ENCODE data around the gene PPDPF. TPM values are rescaled to one million over a fixed set of nuclear protein-coding genes. Genes with fewer than 3 reads are reported as not detected.
"Not testable (repeated sequence)": the region's sequence is repeated elsewhere in the genome, so short reads cannot be mapped to it uniquely, and the experiment has no call there.

Gene PPDPF
- total RNA-seq, 1 experiment from 2014 or later: 30.6 TPM

DNA sequence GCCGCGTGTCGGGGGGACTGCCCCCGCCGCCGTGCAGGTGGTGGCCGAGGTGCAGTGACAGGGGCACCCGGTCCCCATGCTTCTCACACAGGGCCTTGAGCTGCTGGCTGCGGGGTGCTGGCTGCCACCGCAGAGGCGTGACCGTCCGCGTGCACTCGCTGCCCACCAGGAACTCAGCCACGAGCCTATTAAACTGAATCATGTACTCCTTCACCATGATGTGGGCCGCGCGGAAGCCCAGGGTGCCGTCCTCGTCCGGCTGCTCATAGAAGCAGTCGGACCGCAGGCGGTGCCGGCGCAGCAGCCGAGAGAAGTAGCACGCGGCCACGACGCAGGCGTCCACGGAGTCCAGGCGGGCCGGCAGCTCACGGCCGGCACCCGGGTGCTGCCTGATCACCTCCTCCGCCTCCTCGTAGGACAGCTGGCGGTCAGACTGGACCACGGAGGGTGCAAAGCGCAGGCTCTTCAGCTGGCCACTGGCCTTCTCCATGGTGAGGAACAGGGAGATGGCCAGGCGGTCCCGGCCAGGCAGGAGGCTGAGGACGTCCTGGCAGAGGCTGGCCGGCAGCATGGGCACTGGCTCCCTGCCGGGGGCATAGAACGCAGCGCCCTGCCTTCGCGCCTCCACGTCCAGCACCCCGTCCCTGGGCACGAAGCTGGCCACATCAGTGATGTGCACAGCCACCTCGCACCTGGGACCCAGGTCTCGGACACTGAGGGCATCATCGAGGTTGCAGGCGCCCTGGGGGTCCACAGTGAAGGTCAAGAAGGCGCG lies 43.7 kb downstream of the PPDPF start:
- no peak for DNase-seq (ENCODE audit: low read depth)

DNA sequence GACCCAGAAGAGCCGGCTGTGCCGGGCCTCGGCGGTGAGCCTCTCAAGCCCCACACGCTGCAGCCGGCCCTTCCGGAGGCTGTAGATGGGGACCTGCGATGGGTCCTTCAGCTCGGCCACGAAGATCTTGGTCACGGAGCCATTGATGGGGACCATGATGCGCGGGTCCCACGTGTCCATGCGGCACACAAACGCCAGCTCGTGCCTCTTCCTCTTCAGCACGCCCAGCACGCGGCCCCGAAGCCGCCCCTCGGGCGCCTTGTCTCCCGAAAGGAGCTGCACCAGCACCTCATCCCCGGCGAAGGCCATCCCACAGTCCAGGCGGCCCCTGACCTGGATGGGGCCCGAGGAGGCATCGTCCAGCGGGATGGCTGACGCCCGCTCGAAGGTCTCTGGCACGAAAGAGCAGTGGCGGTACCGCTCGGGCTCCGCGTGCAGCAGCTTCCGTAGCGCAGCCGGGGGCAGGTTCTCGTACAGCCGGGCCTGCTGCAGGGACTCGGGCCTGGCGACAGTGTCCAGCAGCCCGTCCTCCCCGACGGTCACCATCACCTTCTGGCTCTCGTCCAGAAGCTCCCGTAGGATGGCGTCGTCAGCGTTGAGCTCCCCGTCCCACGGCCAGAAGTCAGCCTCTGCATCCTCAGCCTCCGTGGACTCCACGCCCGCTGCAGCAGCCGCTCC lies 44.6 kb downstream of the PPDPF start:
- DNase-seq (ENCODE audit: low read depth): no peak

DNA sequence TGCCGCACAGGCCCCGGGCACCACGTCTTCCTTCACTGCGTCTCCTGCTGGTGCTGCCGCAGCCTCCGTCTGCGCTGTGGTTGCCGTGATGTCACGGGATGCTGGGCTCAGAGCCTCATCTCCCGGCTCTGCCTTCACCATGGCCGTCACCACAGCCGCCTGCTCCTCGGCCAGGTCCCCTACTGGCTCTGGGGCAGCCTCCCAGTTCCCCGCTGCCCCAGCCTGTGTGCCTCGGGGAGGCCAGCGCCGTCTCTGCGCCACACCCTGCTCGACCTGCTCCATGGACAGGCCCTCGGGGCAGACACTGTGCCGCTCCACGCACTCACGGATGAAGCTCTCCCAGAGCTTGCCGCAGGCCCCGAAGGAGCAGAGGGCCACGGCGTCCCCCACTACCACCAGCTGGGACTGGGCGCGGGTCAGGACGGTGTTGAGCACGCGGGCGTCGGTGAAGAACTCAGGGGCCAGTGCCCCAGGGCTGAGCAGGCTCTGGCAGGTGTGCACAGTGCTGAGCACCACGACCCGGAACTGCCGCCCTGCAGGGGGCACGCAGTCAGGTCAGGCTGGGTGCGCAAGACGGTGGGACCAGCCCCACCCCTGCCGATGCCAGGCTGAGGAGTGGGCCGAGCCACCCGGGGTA lies 45.3 kb downstream of the PPDPF start:
- DNase-seq (ENCODE audit: low read depth): no peak

DNA sequence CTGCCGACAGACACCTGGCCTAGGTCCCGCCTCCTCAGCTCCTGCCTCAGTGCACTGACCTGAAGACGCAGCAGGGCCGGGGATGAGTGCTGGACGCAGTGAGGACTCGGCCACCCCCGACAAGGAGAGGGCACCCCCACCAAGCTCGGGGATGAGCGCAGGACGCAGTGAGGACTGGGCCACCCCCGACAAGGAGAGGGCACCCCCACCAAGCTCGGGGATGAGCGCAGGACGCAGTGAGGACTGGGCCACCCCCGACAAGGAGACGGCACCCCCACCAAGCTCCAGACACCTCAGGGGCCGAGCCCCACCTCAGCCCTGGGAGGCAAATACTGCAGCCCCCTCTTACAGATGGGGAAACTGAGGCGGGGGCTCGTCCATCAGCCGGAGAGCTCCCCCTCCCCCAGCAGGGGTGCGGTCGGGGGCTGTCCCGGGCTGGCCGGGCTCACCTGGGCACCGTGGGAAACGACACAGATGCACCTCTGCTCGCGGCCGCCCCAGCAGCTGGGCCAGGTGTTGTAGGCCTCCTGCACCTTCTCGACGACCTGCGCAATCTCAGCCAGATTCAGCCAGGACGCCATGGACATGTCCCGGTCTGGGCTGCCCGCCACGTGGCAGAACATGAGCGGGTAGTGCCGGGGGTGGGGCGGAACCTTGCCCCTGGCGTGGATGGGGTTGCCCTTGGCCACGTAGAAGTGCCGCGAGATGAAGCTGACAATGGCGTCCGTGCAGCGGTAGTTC lies 46.0 kb downstream of the PPDPF start:
- no peak for DNase-seq (ENCODE audit: low read depth)

DNA sequence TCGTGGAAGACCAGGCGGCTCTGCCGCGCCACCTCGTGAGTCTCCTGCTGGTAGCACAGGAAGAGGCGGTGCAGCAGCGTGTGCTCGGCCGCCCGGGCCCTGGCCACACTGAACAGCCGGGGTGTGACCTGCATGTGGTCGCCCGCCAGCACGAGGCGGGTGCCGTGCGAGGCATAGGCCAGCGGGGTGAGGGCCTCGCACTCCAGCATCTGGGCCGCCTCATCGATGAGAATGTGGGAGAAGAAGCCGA lies 46.5 kb downstream of the PPDPF start:
- no peak for DNase-seq (ENCODE audit: low read depth)

DNA sequence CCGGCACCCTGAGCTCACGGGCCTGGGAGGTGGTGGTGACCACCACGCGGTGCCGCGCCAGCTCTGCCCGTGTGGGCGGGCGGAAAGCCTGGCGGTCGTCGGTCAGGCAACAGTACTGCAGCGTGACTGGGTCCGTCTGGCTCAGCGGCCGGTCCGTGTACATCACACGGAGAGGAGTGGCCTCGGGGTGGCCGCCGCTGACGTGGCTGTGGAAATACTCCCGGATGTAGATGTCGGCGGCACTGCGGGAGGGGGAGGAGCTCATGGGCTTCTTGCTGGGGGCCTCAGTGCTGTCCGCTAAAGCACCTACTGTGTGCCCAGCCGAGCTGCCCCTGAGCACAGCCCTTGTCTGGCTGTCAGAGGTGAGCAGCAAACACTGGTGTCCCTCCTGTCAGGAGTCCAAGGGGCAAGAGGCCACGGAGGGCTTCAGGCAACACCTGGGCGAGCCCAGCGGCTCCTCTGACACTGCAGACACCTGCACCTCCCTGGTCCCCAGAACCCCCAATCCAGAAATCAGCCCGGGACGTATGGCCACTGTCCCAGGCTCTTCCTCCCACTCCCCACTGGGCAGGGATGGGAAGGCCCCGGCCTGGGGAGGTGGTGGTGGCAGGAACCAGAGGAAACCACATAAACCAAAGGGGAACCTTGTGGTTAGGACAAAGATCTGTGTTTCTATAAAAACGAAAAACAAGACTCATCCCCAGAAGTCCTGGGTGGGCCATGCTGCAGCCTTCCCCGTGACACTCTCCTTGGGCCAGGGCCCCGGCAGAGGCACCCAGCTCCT lies 47.0 kb downstream of the PPDPF start:
- no peak for DNase-seq (ENCODE audit: low read depth)

DNA sequence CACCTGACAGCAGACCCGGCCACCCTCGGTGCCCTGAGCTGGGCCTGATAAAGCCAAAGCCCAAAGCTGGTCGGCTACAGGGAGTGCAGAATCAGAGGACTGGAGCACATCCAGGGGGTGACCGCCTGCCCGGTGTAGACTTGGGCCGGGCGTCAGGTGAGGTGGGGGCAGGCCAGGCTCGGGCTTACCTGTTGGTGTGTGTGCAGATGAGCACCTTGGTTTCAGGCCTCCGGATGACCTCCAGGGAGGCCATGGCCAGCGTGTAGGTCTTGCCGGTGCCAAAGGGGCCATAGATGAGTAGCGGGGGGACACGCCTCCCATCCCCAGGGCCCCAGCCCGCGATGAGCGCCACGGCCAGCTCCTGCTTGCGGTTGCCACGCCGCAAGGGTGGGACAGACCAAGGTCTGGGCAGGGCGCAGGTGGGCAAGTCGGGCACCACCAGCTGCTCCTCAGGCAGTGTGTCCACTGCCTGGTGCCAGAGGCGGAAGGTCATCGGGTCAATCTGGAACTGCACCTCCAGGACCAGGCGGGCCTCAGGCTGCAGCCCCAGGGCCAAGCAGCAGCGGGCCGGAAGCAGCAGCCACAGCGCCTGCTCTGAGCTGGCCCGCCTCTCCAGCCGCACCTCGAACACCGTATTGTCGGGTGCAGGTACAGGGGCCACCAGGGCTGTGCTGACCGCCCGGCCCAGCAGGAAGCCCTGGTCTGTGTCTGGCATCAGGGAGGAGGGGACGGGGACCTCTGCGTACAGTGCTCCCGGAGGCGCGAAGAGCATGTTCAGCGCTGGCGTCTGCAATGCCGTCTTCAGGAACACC lies 47.8 kb downstream of the PPDPF start:
- DNase-seq (ENCODE audit: low read depth): no peak

DNA sequence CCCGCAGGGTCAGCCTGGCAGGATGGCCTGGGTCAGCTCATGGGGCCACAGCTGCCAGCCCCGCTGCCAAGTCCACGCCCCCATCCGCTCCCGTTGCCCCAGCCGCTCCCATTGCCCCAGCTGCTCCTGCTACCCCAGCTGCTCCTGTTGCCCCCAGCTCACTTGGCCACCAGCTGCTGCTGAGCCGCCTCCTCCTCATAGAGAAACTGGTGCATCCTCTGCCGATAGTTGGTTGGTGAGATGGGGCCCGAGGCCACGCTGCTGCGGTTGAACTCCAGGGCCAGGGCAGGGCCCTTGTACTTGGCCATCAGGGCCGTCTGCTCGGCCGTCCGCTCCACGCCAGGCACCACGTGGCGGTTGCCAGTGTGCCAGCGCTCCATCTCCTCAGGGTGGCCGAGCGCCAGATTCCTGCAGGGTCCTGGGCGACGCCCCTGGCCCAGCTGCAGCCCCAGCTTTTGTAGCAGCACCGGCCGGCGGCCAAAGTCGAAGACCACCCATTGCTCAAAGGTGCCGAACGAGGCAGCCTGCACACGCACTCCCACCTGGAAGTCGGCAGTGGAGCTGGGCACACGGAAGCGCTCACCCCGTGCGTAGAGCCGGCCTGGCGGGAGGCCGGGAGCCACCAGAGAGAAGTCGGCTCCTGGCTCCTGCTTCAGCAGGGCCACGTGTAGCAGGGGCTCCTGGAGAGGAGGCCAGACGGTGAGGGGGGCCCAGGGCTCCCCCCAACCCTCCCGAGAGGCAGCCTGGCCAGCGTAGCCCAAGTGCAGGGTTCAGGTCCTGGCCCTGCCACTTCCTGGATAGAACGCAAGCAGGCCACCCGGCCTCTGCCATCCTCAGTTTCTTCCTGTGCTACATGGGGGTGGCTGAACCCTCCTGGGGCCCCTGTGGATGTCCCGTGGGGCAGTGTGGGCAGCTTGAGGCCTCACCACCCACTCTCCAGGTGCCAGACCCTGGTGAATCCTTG lies 48.7 kb downstream of the PPDPF start:
- no peak for DNase-seq (ENCODE audit: low read depth)

DNA sequence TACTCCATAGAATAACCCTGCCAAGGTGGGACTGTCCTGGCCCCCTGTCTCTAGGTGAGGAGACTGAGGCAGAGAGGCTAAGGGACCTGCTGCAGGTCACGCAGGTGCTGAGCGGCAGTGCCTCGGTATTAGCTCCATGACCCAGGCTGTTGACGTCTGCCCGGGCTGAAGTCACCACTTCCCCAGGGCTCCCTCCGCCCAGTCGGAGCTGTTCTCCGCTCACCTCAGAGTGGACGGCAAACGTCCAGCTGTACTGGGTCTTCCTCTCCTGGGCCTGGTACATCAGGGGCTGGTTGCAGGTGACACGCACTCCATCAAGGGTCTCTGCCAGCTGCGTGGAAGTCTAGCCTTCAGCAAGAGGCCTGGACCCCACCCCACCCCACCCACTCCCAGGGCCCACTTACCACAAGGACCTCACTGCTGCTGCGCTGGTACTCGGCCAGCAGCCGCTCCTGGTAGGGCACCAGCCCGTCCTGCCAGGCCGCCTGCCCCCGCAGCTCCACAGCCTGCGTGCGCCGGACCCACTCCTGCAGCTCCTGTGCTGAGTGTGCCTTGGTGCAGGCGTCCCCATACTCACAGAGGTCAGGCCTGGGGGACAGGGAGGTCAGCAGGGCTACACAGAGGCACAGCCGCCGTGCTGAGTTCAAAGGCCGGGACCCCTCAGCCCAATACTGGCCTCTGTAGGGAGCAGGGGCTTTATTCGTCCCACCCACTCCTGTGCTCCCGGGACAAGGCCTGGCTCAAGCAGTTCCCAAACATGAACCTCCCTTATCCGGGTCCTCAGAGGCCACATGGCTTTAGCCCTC lies 49.9 kb downstream of the PPDPF start:
- DNase-seq (ENCODE audit: low read depth): no peak

DNA sequence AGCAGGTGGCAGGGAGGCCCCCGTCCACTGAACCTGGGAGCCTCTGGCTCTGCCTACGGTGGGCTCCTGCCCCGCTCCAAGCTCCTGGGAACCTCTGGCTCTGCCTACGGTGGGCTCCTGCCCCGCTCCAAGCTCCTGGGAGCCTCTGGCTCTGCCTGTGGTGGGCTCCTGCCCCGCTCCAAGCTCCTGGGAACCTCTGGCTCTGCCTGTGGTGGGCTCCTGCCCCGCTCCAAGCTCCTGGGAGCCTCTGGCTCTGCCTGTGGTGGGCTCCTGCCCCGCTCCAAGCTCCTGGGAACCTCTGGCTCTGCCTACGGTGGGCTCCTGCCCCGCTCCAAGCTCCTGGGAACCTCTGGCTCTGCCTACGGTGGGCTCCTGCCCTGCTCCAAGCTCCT lies 50.5 kb downstream of the PPDPF start:
- not testable (repeated sequence) for DNase-seq (ENCODE audit: low read depth)

Other genes starting within 250 kb of the PPDPF start
- gene ARFGAP1, start 248.0 kb upstream of the PPDPF start, total RNA-seq (2014; rRNA removed; shearing (Covaris generic)): 79.6 and 85.6 TPM in 2 replicates
- 0.97 and 1.3 TPM in 2 replicates for gene COL20A1, start 227.6 kb upstream of the PPDPF start, total RNA-seq (2014; rRNA removed; shearing (Covaris generic))
- gene CHRNA4, start 159.4 kb upstream of the PPDPF start, total RNA-seq (2014; rRNA removed; shearing (Covaris generic)): not detected in 2 replicates
- gene KCNQ2, start 48.1 kb upstream of the PPDPF start, total RNA-seq (2014; rRNA removed; shearing (Covaris generic)): 0.17 TPM in 1 of 2 replicates, not detected in the other
- 3.9 and 6.4 TPM in 2 replicates for gene EEF1A2, start 21.7 kb upstream of the PPDPF start, total RNA-seq (2014; rRNA removed; shearing (Covaris generic))
- gene PTK6, start 16.6 kb downstream of the PPDPF start, total RNA-seq (2014; rRNA removed; shearing (Covaris generic)): not detected in 2 replicates
- gene SRMS, start 27.0 kb downstream of the PPDPF start, total RNA-seq (2014; rRNA removed; shearing (Covaris generic)): not detected in 2 replicates
- not detected in 2 replicates for gene FNDC11, start 33.4 kb downstream of the PPDPF start, total RNA-seq (2014; rRNA removed; shearing (Covaris generic))
- 19.2 and 19.3 TPM in 2 replicates for gene HELZ2, start 53.5 kb downstream of the PPDPF start, total RNA-seq (2014; rRNA removed; shearing (Covaris generic))
- 6.2 and 7.6 TPM in 2 replicates for gene GMEB2, start 106.3 kb downstream of the PPDPF start, total RNA-seq (2014; rRNA removed; shearing (Covaris generic))
- 18.5 and 23.3 TPM in 2 replicates for gene STMN3, start 132.7 kb downstream of the PPDPF start, total RNA-seq (2014; rRNA removed; shearing (Covaris generic))
- 11.4 and 26.0 TPM in 2 replicates for gene RTEL1, start 137.5 kb downstream of the PPDPF start, total RNA-seq (2014; rRNA removed; shearing (Covaris generic))
- 12.6 and 14.7 TPM in 2 replicates for gene TNFRSF6B, start 175.9 kb downstream of the PPDPF start, total RNA-seq (2014; rRNA removed; shearing (Covaris generic))
- gene ARFRP1, start 187.2 kb downstream of the PPDPF start, total RNA-seq (2014; rRNA removed; shearing (Covaris generic)): 25.1 and 28.2 TPM in 2 replicates
- gene ZGPAT, start 187.3 kb downstream of the PPDPF start, total RNA-seq (2014; rRNA removed; shearing (Covaris generic)): 18.7 and 29.2 TPM in 2 replicates
- 2.4 and 3.6 TPM in 2 replicates for gene LIME1, start 215.9 kb downstream of the PPDPF start, total RNA-seq (2014; rRNA removed; shearing (Covaris generic))
- gene SLC2A4RG, start 219.0 kb downstream of the PPDPF start, total RNA-seq (2014; rRNA removed; shearing (Covaris generic)): 6.6 and 14.6 TPM in 2 replicates

Data from Daoy (cell line).